ENCODE results near the gene ARVCF.

The ARVCF gene

GRCh38 chr22:20017622-20017958 lies 967 bp upstream of the ARVCF start:
- no peak for DNase-seq (ENCODE audit: low read depth, low spot score)

GRCh38 chr22:20015971-20016733 lies 471 bp downstream of the ARVCF start:
- DNase-seq (ENCODE audit: low read depth, low spot score), result peak; percentile 42

GRCh38 chr22:20015187-20015625 lies 1.4 kb downstream of the ARVCF start:
- DNase-seq (ENCODE audit: low read depth, low spot score), result no peak

- DNase-seq (ENCODE audit: low read depth, low spot score), result no peak
Measured at GRCh38 chr22:20014526-20015186, 2.0 kb downstream of the ARVCF start.

GRCh38 chr22:20013382-20013871 lies 3.2 kb downstream of the ARVCF start:
- DNase-seq (ENCODE audit: low read depth, low spot score), result peak; percentile 84

- no peak for DNase-seq (ENCODE audit: low read depth, low spot score)
Measured at GRCh38 chr22:20012741-20013331, 3.8 kb downstream of the ARVCF start.

GRCh38 chr22:20011993-20012740 lies 4.5 kb downstream of the ARVCF start:
- no peak for DNase-seq (ENCODE audit: low read depth, low spot score)

GRCh38 chr22:20011123-20011992 lies 5.3 kb downstream of the ARVCF start:
- no peak for DNase-seq (ENCODE audit: low read depth, low spot score)

GRCh38 chr22:20010307-20011122 lies 6.1 kb downstream of the ARVCF start:
- DNase-seq (ENCODE audit: low read depth, low spot score), result no peak

- no peak for DNase-seq (ENCODE audit: low read depth, low spot score)
Measured at GRCh38 chr22:20009582-20010306, 6.9 kb downstream of the ARVCF start.

GRCh38 chr22:20009018-20009491 lies 7.6 kb downstream of the ARVCF start:
- no peak for DNase-seq (ENCODE audit: low read depth, low spot score)

- no peak for DNase-seq (ENCODE audit: low read depth, low spot score)
Measured at GRCh38 chr22:20008221-20008995, 8.2 kb downstream of the ARVCF start.

- no peak for DNase-seq (ENCODE audit: low read depth, low spot score)
Measured at GRCh38 chr22:20004464-20004863, 12.2 kb downstream of the ARVCF start.

GRCh38 chr22:20003304-20003703 lies 13.3 kb downstream of the ARVCF start:
- no peak for DNase-seq (ENCODE audit: low read depth, low spot score)

- DNase-seq (ENCODE audit: low read depth, low spot score), result no peak
Measured at GRCh38 chr22:20002636-20003035, 14.0 kb downstream of the ARVCF start.

- DNase-seq (ENCODE audit: low read depth, low spot score), result no peak
Measured at GRCh38 chr22:20002128-20002527, 14.5 kb downstream of the ARVCF start.

GRCh38 chr22:20001082-20001638 lies 15.5 kb downstream of the ARVCF start:
- DNase-seq (ENCODE audit: low read depth, low spot score), result no peak
